ENCODE results near the gene GALK2. TPM values are rescaled to one million over a fixed set of nuclear protein-coding genes. Genes with fewer than 3 reads are reported as not detected.
A peak's percentile ranks its signal among the peaks of the same experiment; 100 is the strongest.

Gene GALK2
- total and polyA plus RNA-seq, 2 experiments from 2014 or later: 27.5 to 28.1 TPM

DNA sequence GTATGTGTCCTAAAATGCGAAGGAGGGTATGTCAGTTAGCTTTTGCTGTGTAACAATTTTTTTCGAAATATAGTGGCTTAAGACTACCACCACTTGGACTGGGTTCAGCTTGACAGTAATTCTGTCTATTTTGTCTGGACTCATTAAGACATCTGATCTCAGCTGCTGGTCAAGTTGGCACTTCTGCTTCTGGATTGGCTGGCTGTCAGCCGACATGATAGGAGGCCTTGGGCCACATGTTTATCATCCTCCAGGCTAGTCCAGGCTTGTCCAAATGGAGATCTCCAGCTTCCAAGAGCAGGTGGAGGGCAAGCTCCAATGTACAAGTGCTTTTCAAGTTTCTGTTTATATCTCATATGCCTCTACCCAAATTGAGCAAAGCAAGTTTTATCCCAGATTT, 95.9 kb downstream of the GALK2 start:
- Histone ChIP-seq H3K4me3 (no peak overlapping the region), H3K27ac (no peak overlapping the region), H3K36me3 (no peaks in the 10 kb centered on the region), H3K4me1 (ENCODE audit: low read depth) (no peaks in the 10 kb centered on the region), H3K9me3 (ENCODE audit: low read depth) (no peaks in the 10 kb centered on the region), H3K27me3 (no peaks in the 10 kb centered on the region)
- no peak for DNase-seq (ENCODE audit: low read depth in 1 of 2, low spot score in 1 of 2)
- TF ChIP-seq, protein P1, sequence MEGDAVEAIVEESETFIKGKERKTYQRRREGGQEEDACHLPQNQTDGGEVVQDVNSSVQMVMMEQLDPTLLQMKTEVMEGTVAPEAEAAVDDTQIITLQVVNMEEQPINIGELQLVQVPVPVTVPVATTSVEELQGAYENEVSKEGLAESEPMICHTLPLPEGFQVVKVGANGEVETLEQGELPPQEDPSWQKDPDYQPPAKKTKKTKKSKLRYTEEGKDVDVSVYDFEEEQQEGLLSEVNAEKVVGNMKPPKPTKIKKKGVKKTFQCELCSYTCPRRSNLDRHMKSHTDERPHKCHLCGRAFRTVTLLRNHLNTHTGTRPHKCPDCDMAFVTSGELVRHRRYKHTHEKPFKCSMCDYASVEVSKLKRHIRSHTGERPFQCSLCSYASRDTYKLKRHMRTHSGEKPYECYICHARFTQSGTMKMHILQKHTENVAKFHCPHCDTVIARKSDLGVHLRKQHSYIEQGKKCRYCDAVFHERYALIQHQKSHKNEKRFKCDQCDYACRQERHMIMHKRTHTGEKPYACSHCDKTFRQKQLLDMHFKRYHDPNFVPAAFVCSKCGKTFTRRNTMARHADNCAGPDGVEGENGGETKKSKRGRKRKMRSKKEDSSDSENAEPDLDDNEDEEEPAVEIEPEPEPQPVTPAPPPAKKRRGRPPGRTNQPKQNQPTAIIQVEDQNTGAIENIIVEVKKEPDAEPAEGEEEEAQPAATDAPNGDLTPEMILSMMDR (IDR thresholded peaks at IDR 0.05; ENCODE audit: low read depth, low read length): no peak

DNA sequence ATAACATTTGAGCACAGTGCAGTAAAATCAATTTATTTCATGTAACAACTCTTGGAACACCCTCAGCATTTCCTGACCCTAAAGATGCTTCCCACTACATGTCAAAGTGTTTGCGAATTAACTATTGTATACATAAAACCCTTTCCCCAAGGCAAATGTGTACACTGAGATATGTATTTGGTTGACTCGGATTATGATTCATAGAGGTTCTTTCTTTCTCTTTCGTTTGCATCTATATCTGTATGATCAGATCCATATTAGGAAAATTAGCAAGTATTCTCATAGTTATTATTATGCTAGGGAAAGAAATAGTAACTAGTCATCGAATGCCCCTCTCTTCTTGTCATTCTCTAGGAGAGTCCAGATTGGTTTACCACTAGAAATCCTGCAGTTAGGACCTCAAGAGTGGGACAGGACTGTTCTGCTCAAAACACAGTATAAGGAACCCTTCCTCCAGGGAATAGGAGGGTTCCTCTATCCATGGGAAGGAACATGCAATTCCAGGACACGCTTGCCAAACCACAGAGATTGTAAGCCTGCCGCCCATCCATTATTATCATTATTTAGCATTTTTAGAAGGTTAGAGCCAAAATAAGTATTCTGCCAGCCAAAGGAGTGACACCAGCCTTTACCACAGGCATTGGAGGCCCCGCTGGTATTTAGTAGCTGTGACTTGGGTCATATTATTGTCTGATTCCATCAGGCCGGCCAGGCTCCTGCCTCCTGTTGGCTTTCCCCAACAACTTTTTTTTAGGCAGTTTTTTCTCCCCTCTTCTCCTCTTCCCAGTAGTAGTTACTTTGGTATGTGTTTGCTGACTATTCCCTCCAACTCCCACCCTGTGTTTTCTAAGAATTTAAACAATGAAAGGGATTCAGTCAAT, 100.7 kb downstream of the GALK2 start:
- Histone ChIP-seq H3K27ac (no peak overlapping the region), H3K4me1 (ENCODE audit: low read depth) (peaks cover 4% of the 10 kb centered on the region), H3K9me3 (ENCODE audit: low read depth) (no peaks in the 10 kb centered on the region), H3K27me3 (no peaks in the 10 kb centered on the region), H3K36me3 (no peaks in the 10 kb centered on the region), H3K4me3 (no peak overlapping the region)
- DNase-seq (ENCODE audit: low read depth in 1 of 2, low spot score in 1 of 2): peak in 1 of 2 donors; percentile 93
- TF ChIP-seq, protein P1 (IDR thresholded peaks at IDR 0.05; ENCODE audit: low read depth, low read length): no peak

DNA sequence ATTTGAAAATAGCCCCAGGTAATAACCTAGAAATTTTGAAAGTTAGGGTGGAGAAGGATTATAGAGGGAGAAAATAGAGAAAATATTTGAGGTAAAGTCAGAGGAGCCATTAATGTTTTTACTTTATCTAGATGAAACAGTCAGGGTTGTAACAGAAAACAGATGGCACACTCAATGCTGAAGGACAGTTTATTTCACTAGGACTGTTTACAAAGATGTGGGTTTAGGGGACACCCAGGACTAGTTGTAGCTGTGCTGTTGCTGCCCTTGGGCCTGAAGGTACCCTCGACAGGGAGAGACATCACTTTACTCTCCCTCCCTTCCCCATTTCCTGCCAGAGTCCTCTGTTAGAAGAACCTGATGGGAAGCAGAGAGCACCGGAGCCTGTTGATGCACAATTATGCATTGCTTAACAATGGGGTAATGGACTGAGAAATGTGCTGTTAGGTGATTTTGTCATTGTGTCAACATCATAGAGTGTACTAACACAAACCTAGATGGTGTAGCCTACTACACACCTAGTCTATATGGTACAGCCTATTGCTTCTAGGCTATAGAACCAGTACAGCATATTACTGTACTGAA, 103.8 kb downstream of the GALK2 start:
- no peaks in the 10 kb centered on the region for H3K9me3 ChIP-seq (ENCODE audit: low read depth)
- H3K4me1 ChIP-seq (ENCODE audit: low read depth): peaks cover 7% of the 10 kb centered on the region
- TF ChIP-seq, protein P1 (IDR thresholded peaks at IDR 0.05; ENCODE audit: low read depth, low read length): no peak
- no peaks in the 10 kb centered on the region for H3K27me3 ChIP-seq
- H3K4me3 ChIP-seq: no peak overlapping the region
- no peak for DNase-seq (ENCODE audit: low read depth in 1 of 2, low spot score in 1 of 2)
- H3K36me3 ChIP-seq: no peaks in the 10 kb centered on the region
- H3K27ac ChIP-seq: no peak overlapping the region

DNA sequence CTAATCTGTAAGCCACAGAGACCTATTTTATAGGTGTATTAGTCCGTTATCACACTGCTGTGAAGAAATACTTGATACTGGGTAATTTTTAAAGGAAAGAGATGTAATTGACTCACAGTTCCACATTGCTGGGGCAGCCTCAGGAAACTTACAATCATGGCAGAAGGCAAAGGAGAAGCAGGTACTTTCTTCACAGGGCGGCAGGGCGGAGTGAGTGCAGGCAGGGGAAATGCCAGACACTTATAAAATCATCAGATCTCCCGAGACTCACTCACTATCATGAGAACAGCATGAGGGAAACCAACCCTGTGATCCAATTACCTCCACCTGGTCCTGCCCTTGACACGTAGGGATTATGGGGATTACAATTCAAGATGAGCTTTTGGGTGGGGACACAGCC, 108.7 kb downstream of the GALK2 start:
- no peak for DNase-seq (ENCODE audit: low read depth in 1 of 2, low spot score in 1 of 2)
- TF ChIP-seq, protein P1 (IDR thresholded peaks at IDR 0.05; ENCODE audit: low read depth, low read length): no peak
- Histone ChIP-seq H3K9me3 (ENCODE audit: low read depth) (no peaks in the 10 kb centered on the region), H3K36me3 (no peaks in the 10 kb centered on the region), H3K4me3 (no peak overlapping the region), H3K27ac (no peak overlapping the region), H3K4me1 (ENCODE audit: low read depth) (peaks cover 4% of the 10 kb centered on the region), H3K27me3 (no peaks in the 10 kb centered on the region)

DNA sequence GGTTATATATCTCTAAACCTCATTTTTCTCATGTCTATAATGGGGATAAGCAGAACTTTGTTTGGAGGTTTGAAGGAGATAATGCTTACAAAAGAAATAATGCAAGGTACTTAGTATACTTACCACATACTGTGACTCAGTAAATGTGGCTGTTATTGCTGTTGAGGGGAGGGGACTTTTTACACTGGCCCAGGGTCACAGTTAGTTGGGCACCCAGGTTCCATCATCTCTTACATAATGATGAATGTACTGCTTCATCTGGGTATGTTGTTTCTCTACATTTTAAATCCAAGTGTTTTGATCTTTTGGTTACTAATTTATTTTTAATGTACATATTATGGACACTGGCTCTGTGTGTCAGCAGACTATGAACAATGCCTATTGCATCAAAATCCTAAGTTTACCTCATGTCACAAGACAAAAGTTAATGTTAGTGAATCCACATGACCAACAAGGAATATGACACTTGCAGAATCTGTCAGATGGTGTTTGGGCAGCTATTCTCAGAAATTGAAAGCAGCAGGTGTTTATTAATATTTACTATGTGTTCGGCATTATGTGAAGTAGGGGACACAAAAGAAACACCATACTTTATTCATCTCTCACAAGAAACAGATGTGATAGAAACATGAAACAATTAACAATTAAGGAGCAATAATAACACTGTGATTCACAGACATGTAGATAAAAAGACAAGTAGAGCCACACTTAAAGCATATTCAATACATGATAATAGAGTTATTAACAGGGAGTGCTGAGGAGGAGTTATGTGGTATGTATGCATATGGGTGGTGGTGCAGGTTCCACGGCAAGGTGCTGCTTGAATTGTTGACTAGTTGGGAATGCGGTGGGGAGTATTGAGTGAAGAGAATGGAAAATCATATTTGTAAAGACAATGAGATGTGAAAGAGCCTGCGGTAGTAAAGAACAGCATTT, 109.7 kb downstream of the GALK2 start:
- Histone ChIP-seq H3K27me3 (no peaks in the 10 kb centered on the region), H3K36me3 (no peaks in the 10 kb centered on the region), H3K4me3 (no peak overlapping the region), H3K27ac (no peak overlapping the region), H3K4me1 (ENCODE audit: low read depth) (peaks cover 4% of the 10 kb centered on the region), H3K9me3 (ENCODE audit: low read depth) (no peaks in the 10 kb centered on the region)
- TF ChIP-seq, protein P1 (IDR thresholded peaks at IDR 0.05; ENCODE audit: low read depth, low read length): no peak
- DNase-seq (ENCODE audit: low read depth in 1 of 2, low spot score in 1 of 2): no peak

Measured in cardiac muscle cell (in vitro differentiated cells and primary cell).